Measurements from ENCODE around the gene CRHR2.
A peak's percentile ranks its signal among the peaks of the same experiment; 100 is the strongest.
"Not testable (repeated sequence)": the region's sequence is repeated elsewhere in the genome, so short reads cannot be mapped to it uniquely, and the experiment has no call there.

The CRHR2 gene

GRCh38 chr7:30682212-30683083 is at the start of gene CRHR2:
TSS of gene CRHR2 (minus strand) at chr7:30682456. CDS start at chr7:30682280, 176 bp downstream.
- peak in 1 of 2 donors; percentile 13 for DNase-seq (ENCODE audit: low read depth in 2 of 2)

- no peak for DNase-seq (ENCODE audit: low read depth in 2 of 2)
Measured at GRCh38 chr7:30731581-30731980, 49.3 kb upstream of the CRHR2 start.

- no peak for DNase-seq (ENCODE audit: low read depth in 2 of 2)
Measured at GRCh38 chr7:30730996-30731395, 48.7 kb upstream of the CRHR2 start.

- DNase-seq (ENCODE audit: low read depth in 2 of 2) = no peak
Measured at GRCh38 chr7:30730097-30730496, 47.8 kb upstream of the CRHR2 start.

GRCh38 chr7:30729642-30730041 is 47.4 kb upstream of the CRHR2 start:
- DNase-seq (ENCODE audit: low read depth in 2 of 2) = no peak

GRCh38 chr7:30728591-30729100 is 46.4 kb upstream of the CRHR2 start:
- DNase-seq (ENCODE audit: low read depth in 2 of 2) = no peak

GRCh38 chr7:30727061-30727945 is 45.0 kb upstream of the CRHR2 start:
- DNase-seq (ENCODE audit: low read depth in 2 of 2) = peak in 1 of 2 donors; percentile 14

GRCh38 chr7:30726296-30727006 is 44.2 kb upstream of the CRHR2 start:
- DNase-seq (ENCODE audit: low read depth in 2 of 2) = no peak

GRCh38 chr7:30723776-30724175 is 41.5 kb upstream of the CRHR2 start:
- DNase-seq (ENCODE audit: low read depth in 2 of 2) = no peak

GRCh38 chr7:30722671-30723070 is 40.4 kb upstream of the CRHR2 start:
- no peak for DNase-seq (ENCODE audit: low read depth in 2 of 2)

GRCh38 chr7:30722187-30722586 is 39.9 kb upstream of the CRHR2 start:
- no peak for DNase-seq (ENCODE audit: low read depth in 2 of 2)

GRCh38 chr7:30721211-30721610 is 39.0 kb upstream of the CRHR2 start:
- no peak for DNase-seq (ENCODE audit: low read depth in 2 of 2)

- DNase-seq (ENCODE audit: low read depth in 2 of 2) = not testable (repeated sequence)
Measured at GRCh38 chr7:30719434-30719833, 37.2 kb upstream of the CRHR2 start.

GRCh38 chr7:30717181-30717580 is 34.9 kb upstream of the CRHR2 start:
- no peak for DNase-seq (ENCODE audit: low read depth in 2 of 2)

- DNase-seq (ENCODE audit: low read depth in 2 of 2) = no peak
Measured at GRCh38 chr7:30714129-30714528, 31.9 kb upstream of the CRHR2 start.

- DNase-seq (ENCODE audit: low read depth in 2 of 2) = no peak
Measured at GRCh38 chr7:30713392-30713791, 31.1 kb upstream of the CRHR2 start.

GRCh38 chr7:30710669-30711068 is 28.4 kb upstream of the CRHR2 start:
- DNase-seq (ENCODE audit: low read depth in 2 of 2) = no peak

GRCh38 chr7:30709549-30709948 is 27.3 kb upstream of the CRHR2 start:
- no peak for DNase-seq (ENCODE audit: low read depth in 2 of 2)

GRCh38 chr7:30708983-30709382 is 26.7 kb upstream of the CRHR2 start:
- DNase-seq (ENCODE audit: low read depth in 2 of 2) = no peak

GRCh38 chr7:30708412-30708811 is 26.2 kb upstream of the CRHR2 start:
- no peak for DNase-seq (ENCODE audit: low read depth in 2 of 2)

Data from stimulated activated CD8-positive, alpha-beta memory T cell treated with anti-CD3 and anti-CD28 coated beads, Interleukin-7, amount 100 ng/mL, for 4 hours (primary cell).